Measurements from ENCODE around the gene SP2.
A peak's percentile ranks its signal among the peaks of the same experiment; 100 is the strongest.

The SP2 gene

GRCh38 chr17:47895856-47896671 lies at the start of gene SP2:
Gene SP2, plus strand, starts transcription at chr17:47896236. Its CDS starts 51 bp downstream, at chr17:47896287.
- DNase-seq (ENCODE audit: low read depth in 2 of 2): peak; percentile 98 to 99

DNA sequence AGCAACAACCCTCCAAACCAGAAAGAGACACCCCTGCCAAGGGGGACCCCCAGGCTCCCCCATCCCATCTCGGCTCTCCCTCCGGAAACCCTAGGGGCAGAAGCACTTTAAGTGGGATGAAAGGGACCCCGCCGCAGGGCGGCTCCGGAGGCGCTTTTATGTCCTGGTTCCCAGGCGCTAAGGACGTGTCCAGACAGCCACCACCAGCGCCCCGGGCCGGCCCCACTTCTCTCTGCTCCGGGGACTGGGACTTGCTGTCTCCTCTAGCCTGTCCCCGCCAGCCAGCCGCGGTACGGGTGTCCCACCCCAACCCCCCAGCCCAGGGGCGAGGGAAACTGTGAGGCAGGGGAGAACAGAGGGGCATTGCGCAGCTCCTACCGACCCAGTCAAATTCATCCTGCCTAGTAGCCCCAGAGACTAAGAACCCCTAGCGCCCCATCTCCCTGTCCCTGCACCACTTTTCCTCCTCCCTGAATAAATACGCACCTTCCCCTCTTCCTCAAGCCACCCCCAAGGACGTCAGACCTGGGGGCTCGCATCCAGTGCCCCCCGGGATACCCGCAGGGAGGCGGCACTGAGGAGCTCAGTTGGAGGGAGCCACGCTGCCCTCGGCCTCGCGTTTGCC lies 49.2 kb upstream of the SP2 start:
- DNase-seq (ENCODE audit: low read depth in 2 of 2): no peak

DNA sequence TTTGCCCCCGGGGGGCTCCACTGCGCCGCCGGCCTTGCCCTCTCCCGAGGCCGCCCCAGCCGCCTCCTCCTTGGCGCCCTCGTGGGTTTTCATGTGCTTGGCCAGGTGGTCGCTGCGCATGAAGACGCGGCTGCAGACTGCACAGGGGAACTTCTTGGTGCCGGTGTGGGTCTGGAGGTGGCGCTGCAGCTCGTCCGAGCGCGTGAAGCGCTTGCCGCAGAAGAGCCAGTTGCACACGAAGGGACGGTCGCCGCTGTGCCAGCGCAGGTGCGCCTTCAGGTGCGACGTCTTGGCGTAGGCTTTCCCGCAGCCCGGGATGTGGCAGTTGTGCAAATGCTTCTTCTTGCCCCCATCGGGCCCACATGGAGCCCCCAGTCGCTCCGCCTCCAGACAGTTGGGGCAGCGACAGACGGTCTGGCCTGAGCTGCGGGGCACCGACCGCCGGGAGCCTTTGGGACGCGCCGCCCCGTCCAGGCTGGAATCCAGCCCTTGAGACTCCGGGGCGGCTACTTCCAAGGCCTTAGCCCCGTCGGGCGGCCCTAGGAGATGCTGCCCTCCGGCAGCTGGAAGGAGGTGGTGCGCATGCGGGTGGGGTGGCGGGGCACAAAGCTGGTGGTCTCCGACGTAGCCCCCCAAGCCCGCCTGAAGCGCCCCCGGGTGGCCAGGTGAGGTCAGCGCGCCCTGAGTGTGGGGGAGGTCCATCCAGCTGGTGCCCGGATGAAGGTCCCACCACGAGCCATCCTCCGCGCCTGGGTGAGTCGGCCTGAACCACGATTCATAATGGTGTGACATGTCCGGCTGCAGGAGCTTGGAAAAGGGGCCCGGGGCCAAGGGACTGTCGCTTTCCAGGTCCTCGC lies 48.5 kb upstream of the SP2 start:
- DNase-seq (ENCODE audit: low read depth in 2 of 2): no peak

GRCh38 chr17:47848198-47848513 lies 47.9 kb upstream of the SP2 start:
- DNase-seq (ENCODE audit: low read depth in 2 of 2): no peak

GRCh38 chr17:47850373-47850691 lies 45.7 kb upstream of the SP2 start:
- no peak for DNase-seq (ENCODE audit: low read depth in 2 of 2)

DNA sequence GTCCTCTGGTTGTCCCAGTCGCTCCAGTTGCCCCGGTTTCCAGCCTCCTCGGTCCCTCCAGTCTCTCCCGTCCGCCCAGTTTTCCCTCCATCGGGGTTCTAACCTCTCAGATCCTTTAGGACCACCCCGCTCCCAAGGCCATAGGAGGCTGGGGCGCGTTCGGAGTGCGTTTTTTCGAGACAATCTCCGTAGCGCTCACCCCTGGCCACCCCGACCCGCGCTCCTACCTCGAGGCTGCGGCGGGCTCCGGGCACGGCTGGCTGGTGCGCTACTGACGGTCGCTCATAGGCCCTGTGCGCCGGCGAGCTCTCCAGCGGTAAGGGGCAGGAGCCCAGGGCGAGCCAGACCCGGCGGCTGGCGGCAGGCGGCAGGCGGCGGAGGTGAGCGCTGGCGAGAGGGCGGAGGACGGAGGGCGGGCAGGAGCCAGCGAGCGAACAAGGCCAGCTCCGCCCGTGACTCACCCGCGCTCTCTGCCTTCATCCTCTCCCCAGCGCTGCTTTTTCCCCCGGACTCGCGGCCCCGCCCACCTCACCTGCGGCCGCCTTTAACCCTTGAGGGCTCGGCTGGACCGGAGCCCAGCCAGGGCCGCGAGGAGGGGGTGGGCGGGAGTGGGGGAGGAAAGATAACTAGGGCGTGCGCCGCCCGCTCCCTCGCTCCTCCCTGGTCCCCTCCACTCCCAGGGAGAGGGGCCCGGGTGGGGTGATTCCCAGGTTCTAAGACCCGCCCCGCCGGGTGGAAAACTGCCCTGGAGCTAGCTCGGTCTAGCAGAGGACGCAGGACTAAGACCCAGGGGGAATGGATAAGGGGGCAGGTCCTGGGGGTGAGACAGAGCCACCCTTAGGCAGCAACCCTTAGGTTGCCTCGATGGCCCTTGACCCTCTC lies 45.1 kb upstream of the SP2 start, which contains the start of gene SP6:
TSS of gene SP6 (minus strand) at position 472 of the 882 bp plus-strand sequence. CDS start 2,734 bp downstream, outside the sequence.
- DNase-seq (ENCODE audit: low read depth in 2 of 2): peak; percentile 43 to 49

DNA sequence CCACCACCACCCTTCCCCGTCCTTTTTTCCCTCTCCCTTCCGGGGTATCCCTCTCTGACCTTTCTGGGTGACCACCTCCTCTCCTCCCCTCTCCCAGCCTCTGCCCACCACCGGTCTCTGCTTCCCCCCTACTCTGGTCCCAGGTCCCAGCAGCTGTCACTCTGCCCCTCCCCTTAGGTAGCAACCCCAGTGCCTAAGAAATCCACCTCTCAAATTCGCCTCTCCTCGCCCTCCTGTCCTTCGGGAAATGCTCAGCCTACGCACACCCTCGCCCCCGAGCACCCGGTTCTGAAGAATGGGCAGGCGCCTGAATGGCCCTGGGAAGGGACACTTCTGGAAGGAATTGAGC lies 44.3 kb upstream of the SP2 start:
- DNase-seq (ENCODE audit: low read depth in 2 of 2): no peak

DNA sequence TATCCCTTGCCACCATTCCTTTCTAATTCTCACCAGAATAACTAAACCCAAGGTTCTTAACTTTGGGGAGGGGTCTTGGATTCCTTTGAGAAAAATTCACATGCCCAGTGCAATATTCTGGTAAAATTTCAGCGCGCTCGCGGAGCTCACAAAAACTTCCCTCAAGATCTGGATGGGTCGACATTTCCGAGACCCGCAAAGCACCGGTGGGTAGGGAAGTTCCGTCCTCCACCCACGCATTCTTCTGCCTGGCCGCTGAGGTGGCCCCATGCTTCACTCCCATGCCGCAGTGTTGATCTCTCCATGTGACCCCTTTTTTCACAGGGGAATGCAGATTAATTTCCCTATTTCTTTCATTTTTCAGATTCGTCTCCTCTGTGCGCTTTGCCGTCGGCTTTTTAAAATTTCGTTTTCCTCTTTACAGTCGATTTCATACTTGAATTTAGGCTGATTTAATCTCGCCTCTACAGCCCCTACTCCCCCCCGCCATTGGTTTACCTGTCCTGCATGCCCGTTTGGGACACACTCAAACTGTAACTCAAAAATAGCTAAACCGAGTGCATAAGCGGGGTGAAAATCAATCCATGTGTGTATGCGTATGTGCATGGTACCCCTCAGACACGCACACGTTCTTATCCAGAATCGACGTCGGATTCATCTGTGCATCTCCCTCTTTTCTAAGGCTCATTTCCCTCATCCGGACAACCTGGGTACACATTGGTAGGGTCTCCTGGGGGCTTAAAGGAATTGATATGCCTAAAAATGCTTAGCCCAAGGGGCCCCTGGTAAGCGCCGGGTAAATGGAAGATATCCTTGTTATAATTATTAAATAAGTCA lies 43.7 kb upstream of the SP2 start:
- DNase-seq (ENCODE audit: low read depth in 2 of 2): no peak

DNA sequence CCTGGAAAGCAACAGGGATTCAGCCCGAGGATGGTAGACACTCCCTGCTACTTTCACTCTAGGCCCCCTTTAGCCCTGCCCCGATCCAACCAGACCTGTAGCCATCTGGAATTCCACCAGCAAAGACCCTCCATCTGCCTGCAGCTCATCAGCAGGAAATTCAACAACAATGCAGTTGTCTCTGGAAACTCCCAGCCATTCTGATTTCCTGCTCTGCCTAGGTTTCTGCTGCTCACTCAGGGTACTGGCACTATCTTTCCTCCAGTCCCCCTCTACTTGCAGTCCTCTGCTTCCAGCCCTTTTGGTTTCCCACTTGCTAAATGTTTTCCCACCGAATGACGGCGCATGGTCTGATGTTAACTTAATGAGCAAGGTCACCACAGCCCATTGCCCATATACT lies 42.4 kb upstream of the SP2 start:
- no peak for DNase-seq (ENCODE audit: low read depth in 2 of 2)

GRCh38 chr17:47855737-47856136 lies 40.3 kb upstream of the SP2 start:
- DNase-seq (ENCODE audit: low read depth in 2 of 2): no peak

DNA sequence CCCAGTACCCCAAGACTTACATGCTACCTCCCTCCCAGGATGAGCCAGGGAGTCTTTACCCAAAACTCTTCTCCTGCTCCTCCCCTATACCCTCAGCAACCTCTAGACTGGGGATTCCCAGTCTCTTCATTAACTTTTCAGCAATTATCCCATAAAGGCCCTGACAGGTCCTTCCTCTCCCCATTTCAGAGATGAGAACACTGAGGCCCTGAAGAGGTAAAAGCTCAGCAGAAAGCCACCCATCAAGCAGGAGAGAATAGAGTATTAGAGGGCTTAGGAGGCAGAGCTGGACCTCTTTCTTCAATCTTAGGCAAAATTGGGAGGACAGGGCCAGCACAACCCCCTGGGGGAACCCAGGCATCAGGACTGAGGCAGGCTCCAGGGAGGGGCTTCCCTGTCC lies 39.2 kb upstream of the SP2 start:
- no peak for DNase-seq (ENCODE audit: low read depth in 2 of 2)

DNA sequence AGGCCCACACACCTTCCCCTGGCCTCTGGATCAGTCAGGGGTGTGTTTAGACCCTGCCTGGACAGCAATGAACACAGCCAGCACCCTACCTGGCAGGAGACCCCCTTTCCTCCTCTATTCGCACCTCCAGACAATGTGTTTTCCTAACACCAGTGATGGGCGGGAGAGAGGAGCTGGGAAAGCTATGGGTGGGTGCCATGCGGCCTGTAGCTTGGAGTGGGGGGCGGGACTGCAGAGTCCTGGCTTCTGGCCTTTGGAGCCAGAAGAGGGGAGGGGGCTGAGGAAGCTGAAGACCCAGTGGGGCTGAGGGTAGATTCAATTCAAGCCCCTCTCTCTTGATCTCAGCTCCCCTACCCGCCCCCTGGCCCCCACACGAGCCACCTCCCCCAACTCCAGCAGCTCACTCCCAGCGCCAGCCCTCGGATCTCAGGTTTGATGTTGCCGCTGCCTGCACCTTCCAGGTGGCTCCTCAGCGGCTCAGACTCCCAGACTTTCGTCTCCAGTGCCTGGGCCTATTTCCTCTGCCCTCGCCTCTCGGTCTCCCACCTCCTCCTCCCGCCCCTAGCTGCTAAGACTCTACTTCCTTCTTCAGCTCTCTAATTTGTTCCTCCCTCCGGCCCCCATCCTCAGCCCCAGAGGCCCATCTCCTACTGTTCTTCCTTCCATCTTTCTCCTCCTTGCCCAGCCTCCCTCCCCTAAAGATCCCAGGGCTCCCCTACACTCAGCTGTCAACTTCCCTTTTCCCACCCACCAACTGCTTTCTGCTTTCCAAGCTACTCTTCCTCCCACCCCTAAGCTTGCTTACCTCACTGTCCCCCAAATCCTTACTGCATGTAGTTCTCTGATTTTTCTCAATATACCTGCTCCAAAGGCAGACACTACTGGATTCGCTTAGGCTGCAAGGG lies 38.2 kb upstream of the SP2 start:
- DNase-seq (ENCODE audit: low read depth in 2 of 2): no peak

GRCh38 chr17:47860386-47860785 lies 35.6 kb upstream of the SP2 start:
- DNase-seq (ENCODE audit: low read depth in 2 of 2): no peak

DNA sequence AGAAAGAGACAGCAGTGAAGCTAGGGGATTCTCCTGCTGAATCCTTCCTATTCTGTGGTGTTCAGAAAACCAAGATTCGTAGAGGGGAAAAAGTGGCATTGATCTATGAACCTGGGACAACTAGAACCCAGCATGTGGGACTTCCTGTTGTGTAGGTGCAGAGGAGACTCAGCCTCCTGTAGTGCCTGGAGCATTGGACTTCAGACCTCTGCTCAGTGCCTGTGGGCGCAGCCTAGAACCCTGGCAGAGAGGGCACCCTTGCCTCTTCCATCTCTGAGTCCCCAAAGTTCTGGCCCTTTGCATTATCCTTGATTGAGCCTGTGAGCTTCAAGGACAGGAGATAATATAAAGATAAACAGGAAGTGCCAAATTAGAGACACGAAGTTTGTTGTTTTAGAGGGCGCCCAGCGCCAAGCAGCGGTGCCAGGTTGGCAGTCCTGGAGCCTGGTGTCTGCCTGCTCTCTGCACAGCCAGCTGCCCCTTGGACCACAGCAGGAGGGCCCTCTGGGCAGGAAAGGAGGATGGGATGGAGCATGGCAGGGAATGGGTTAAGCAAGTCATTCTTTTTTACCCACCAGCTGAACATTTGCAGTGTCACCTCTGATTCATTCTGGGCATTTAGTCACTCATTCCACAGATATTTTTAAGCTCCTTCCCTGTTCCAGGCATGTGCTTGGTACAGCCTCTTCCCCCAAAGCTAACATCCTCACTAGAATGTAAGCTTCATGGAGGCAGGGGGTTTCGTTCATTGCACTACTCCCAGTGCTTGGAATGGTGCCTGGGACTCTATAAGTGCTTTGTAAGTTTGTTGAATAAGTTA lies 33.2 kb upstream of the SP2 start:
- no peak for DNase-seq (ENCODE audit: low read depth in 2 of 2)

DNA sequence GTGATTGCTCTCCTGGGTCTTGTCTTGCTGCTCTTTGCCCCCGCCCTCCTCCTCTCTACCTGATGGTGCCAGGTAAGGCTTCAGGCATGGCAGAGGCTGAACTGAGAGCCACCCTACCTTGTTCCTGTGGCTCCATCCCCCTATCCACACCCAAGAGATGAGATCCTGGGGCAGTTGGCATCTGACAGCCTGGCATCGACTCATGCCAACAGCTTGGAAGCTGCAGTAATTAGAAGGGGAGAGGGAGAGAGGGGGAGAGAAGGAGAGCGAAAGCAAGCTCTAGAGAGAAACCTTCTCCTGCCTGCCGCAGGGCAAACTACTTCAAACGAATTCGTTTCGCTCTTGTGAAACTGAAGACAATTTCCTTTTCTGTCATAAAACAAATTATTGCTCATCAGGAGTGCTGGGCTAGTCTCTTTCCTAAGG lies 31.2 kb upstream of the SP2 start:
- no peak for DNase-seq (ENCODE audit: low read depth in 2 of 2)

- DNase-seq (ENCODE audit: low read depth in 2 of 2): no peak
These were observed 29.1 kb upstream of the SP2 start for GRCh38 chr17:47866941-47867340.

DNA sequence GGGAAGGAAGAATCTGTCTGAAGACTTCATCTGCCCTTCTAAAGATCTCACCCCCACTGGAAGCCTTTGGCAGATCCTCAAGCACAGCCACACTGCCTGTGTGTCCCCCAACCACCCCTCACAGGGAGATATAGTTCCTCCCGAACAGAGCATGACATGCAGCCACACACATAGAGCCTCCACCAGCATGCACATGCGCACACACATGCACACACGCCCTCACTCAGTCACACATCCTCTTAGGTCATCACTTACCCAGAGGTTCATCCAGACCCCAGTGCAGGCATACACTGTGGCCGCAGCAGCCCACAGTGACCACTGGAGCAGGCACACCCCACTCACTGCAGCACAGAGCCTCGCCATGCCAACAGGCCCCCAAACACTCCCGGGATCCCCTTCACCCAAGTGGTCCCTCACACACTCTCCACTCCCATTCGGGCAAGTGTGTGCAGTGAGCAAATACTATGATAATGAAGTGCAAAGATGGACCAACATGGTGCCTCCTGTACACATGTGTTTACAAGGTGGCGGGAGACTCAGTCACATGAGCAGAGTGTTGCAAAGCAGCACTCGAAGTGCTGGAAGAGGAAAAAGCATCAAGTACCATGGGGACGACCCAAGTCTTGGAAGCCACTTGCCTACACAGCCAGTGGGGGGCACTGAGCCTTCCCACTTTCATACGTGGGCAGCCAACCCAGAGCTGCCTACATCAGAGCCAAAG lies 28.1 kb upstream of the SP2 start:
- no peak for DNase-seq (ENCODE audit: low read depth in 2 of 2)

GRCh38 chr17:47869114-47869513 lies 26.9 kb upstream of the SP2 start:
- DNase-seq (ENCODE audit: low read depth in 2 of 2): no peak
